ENCODE results near the gene P3R3URF. TPM values are rescaled to one million over a fixed set of nuclear protein-coding genes. Genes with fewer than 3 reads are reported as not detected.
"Not testable (repeated sequence)": the region's sequence is repeated elsewhere in the genome, so short reads cannot be mapped to it uniquely, and the experiment has no call there.

The P3R3URF gene
- polyA plus RNA-seq (2013, experiment 1 of 2) = not detected
- polyA plus RNA-seq (2013, experiment 2 of 2) = not detected

DNA sequence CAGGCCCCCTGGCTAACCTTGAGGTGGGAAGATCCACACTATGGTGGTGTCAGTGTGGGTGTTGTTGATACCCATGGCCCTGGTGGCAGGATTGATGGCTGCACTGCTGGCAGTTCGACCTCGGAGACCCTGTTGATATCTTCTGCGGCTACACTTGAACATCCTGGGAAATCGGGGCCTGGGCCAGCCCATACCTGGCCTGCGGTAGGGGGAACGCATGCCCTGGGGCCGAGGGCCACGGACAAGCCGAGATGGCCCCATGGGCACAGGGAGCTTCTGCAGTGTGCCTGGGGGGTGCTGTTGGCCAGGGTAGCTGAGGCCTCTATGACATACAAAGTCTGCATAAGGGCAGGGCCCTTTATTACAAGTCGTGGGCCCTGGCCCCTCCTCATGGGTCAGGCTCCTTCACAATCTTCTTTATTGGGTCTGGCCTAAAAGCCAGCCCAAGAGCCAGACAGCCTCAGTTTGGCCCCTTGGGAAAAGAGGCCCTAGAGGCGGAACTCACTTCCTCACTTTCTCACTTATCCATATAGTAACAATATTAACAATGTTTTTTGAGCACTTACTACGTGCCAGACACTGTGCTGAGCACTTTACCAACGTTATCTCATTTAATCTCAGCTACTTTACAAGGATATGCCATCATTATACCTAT lies at the start of gene P3R3URF:
TSS of gene P3R3URF (minus strand) at position 278 of the 655 bp plus-strand sequence. CDS start at position 261, 17 bp downstream.
- H3K4me3 ChIP-seq (ENCODE audit: low read length) = no peak within 1 kb of the TSS
- no peaks in the 10 kb centered on the region; the same call in 1 of the 2 replicates for H3K27me3 ChIP-seq (ENCODE audit: insufficient read depth, low read length)
- H3K9me3 ChIP-seq (ENCODE audit: insufficient read depth, low read depth, low read length) = no peaks in the 10 kb centered on the region
- no peaks in the 10 kb centered on the region for H3K36me3 ChIP-seq (ENCODE audit: insufficient read depth, low read length)
- H3K9ac ChIP-seq (ENCODE audit: low read depth, low read length) = no peak within 1 kb of the TSS
- H3K4me1 ChIP-seq (ENCODE audit: insufficient read depth, low read length) = peaks cover 21% of the 10 kb centered on the region
- WGBS = 88% methylated on average over 13 of the region's 13 CpGs
- H3K27ac ChIP-seq (ENCODE audit: low read depth, low read length) = no peak within 1 kb of the TSS

DNA sequence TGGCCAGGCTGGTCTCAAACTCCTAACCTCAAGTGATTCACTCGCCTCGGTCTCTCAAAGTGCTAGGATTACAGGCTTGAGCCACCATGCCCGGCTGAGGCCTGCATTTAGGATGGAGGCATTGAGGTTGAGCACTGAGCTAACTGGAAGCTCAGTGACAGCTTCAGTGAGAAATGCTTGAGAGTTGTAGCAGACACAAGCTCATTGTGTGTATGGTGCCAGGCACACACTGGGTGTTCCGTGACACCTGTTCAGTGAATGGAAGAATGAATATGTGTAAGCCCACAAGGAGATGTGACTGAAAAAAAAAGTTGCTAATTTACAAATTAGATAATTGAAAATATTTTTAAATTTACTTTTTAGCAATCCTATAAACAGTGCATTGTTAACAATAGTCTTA lies 48.7 kb upstream of the P3R3URF start:
- WGBS = 91% methylated on average over 4 of the region's 4 CpGs
- no peak overlapping the region for H3K9ac ChIP-seq (ENCODE audit: low read depth, low read length)

DNA sequence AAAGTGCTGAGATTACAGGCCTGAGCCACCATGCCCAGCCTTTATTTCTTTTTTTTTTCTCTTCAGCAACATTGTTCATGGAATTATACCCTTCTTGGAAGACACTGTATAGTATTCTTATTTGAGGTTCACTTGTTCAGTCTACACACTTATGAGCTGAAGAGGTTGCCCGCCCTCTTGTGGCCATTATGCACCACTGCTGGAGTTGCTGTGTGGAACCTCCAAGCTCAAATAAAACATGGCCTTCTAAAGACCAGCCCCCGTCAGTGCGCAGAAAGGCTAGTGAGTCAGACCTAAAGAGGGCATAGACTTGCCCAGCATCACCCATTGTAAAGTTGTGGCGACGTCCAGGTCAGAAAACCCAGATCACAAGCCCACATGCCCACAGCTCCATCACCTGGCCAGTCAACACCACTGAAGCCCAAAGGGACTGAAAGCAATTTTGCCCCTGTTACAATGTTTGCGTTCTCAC lies 47.2 kb upstream of the P3R3URF start:
- no peak overlapping the region for H3K4me3 ChIP-seq (ENCODE audit: low read length)
- no peak overlapping the region for H3K9ac ChIP-seq (ENCODE audit: low read depth, low read length)
- 0 out of 2 replicates have a peak overlapping the region, but pooled peaks have one; percentile 9 for H3K27ac ChIP-seq (ENCODE audit: low read depth, low read length)

More for the DNA sequence above, 48.7 kb upstream of the P3R3URF start:
- H3K27ac ChIP-seq (ENCODE audit: low read depth, low read length) = no peak overlapping the region
- H3K9me3 ChIP-seq (ENCODE audit: insufficient read depth, low read depth, low read length) = no peaks in the 10 kb centered on the region
- no peaks in the 10 kb centered on the region for H3K36me3 ChIP-seq (ENCODE audit: insufficient read depth, low read length)
- no peak overlapping the region for H3K4me3 ChIP-seq (ENCODE audit: low read length)
- H3K4me1 ChIP-seq (ENCODE audit: insufficient read depth, low read length) = peaks cover 18% of the 10 kb centered on the region
- H3K27me3 ChIP-seq (ENCODE audit: insufficient read depth, low read length) = no peaks in the 10 kb centered on the region

DNA sequence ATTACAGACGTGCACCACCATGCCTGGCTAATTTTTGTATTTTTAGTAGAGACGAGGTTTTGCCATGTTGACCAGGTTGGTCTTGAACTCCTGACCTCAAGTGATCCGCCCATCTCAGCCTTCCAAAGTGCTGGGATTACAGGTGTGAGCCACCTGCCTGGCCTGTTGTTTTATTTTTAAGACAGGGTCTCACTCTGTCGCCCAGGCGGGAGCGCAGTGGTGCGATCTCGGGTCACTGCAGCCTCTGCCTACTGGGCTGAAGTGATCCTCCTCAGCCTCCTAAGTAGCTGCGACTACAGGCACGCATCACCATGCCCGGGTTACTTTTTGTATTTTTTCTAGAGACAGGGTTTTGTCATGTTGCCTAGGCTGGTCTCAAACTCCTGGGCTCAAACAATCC lies 46.8 kb upstream of the P3R3URF start:
- not testable (repeated sequence) for H3K9me3 ChIP-seq (ENCODE audit: insufficient read depth, low read depth, low read length); H3K27ac ChIP-seq (ENCODE audit: low read depth, low read length); H3K4me3 ChIP-seq (ENCODE audit: low read length); H3K27me3 ChIP-seq (ENCODE audit: insufficient read depth, low read length); H3K9ac ChIP-seq (ENCODE audit: low read depth, low read length); H3K36me3 ChIP-seq (ENCODE audit: insufficient read depth, low read length)
- peaks cover 18% of the 10 kb centered on the region for H3K4me1 ChIP-seq (ENCODE audit: insufficient read depth, low read length)
- 86% methylated on average over 11 of the region's 11 CpGs for WGBS

More for the DNA sequence above, 47.2 kb upstream of the P3R3URF start:
- peaks cover 18% of the 10 kb centered on the region for H3K4me1 ChIP-seq (ENCODE audit: insufficient read depth, low read length)
- no peaks in the 10 kb centered on the region for H3K9me3 ChIP-seq (ENCODE audit: insufficient read depth, low read depth, low read length)
- no peaks in the 10 kb centered on the region for H3K27me3 ChIP-seq (ENCODE audit: insufficient read depth, low read length)
- no peaks in the 10 kb centered on the region for H3K36me3 ChIP-seq (ENCODE audit: insufficient read depth, low read length)
- 19% methylated on average over 6 of the region's 6 CpGs for WGBS

GRCh38 chr1:46221749-46222148 lies 45.5 kb upstream of the P3R3URF start:
- Histone ChIP-seq H3K4me1 (ENCODE audit: insufficient read depth, low read length) (peaks cover 18% of the 10 kb centered on the region), H3K9ac (ENCODE audit: low read depth, low read length) (no peak overlapping the region), H3K27me3 (ENCODE audit: insufficient read depth, low read length) (no peaks in the 10 kb centered on the region), H3K9me3 (ENCODE audit: insufficient read depth, low read depth, low read length) (no peaks in the 10 kb centered on the region), H3K27ac (ENCODE audit: low read depth, low read length) (peak overlapping the region; percentile 11; the same call in 1 of the 2 replicates), H3K4me3 (ENCODE audit: low read length) (no peak overlapping the region; the same call in 1 of the 2 replicates), H3K36me3 (ENCODE audit: insufficient read depth, low read length) (no peaks in the 10 kb centered on the region)
- whole genome bisulfite sequencing = 11% methylated on average over 4 of the region's 4 CpGs

DNA sequence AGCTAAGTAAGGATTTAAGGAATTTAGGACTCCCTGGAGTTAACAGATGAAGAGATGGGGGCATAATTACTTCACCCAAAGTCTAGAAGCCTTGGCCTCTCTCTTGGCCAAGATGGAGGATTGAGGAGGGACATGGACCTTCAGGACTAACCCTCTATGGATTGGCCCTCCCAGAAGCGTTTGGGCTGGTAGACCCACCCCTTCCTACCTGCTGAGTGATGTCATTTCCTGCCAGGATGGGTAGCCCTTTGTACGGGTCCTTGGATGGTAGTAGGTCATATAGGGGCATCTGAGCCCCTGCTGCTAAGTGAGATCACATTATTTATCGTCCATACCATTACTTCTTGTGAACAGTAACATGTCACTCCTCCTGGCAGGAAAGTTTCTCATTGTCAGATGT lies 44.5 kb upstream of the P3R3URF start:
- no peaks in the 10 kb centered on the region for H3K9me3 ChIP-seq (ENCODE audit: insufficient read depth, low read depth, low read length)
- WGBS = 100% methylated on average over 3 of the region's 3 CpGs
- H3K4me3 ChIP-seq (ENCODE audit: low read length) = no peak overlapping the region
- H3K27me3 ChIP-seq (ENCODE audit: insufficient read depth, low read length) = no peaks in the 10 kb centered on the region
- peaks cover 18% of the 10 kb centered on the region for H3K4me1 ChIP-seq (ENCODE audit: insufficient read depth, low read length)
- no peaks in the 10 kb centered on the region for H3K36me3 ChIP-seq (ENCODE audit: insufficient read depth, low read length)
- H3K27ac ChIP-seq (ENCODE audit: low read depth, low read length) = no peak overlapping the region
- no peak overlapping the region for H3K9ac ChIP-seq (ENCODE audit: low read depth, low read length)

GRCh38 chr1:46219551-46220520 lies 43.5 kb upstream of the P3R3URF start:
- WGBS = 94% methylated on average over 18 of the region's 18 CpGs
- Histone ChIP-seq H3K4me1 (ENCODE audit: insufficient read depth, low read length) (peaks cover 18% of the 10 kb centered on the region), H3K4me3 (ENCODE audit: low read length) (no peak overlapping the region), H3K9me3 (ENCODE audit: insufficient read depth, low read depth, low read length) (no peaks in the 10 kb centered on the region), H3K36me3 (ENCODE audit: insufficient read depth, low read length) (no peaks in the 10 kb centered on the region), H3K9ac (ENCODE audit: low read depth, low read length) (no peak overlapping the region), H3K27ac (ENCODE audit: low read depth, low read length) (no peak overlapping the region), H3K27me3 (ENCODE audit: insufficient read depth, low read length) (no peaks in the 10 kb centered on the region)

DNA sequence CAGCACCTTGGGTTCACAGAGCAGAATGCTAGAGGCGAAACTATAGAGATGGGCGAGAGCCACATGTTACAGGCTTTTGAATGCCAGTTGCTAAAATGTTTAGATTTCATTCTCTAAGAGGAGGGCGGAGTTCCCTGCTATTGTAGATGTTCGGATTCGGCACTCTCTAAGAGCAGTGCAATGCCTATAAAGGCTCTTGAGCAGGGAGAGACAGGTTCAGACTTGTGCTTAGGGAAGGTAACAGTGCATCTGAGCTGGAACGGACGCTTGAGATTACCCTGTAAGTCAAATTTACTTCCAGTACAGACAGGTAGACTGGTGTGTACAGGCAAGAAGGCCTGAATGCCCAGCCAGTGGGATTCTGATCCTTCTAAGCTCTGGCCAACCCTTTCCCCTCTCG lies 42.2 kb upstream of the P3R3URF start:
- no peaks in the 10 kb centered on the region for H3K27me3 ChIP-seq (ENCODE audit: insufficient read depth, low read length)
- peaks cover 12% of the 10 kb centered on the region for H3K4me1 ChIP-seq (ENCODE audit: insufficient read depth, low read length)
- 97% methylated on average over 8 of the region's 8 CpGs for WGBS
- H3K9ac ChIP-seq (ENCODE audit: low read depth, low read length) = no peak overlapping the region
- H3K27ac ChIP-seq (ENCODE audit: low read depth, low read length) = no peak overlapping the region
- no peak overlapping the region for H3K4me3 ChIP-seq (ENCODE audit: low read length)
- no peaks in the 10 kb centered on the region for H3K9me3 ChIP-seq (ENCODE audit: insufficient read depth, low read depth, low read length)
- H3K36me3 ChIP-seq (ENCODE audit: insufficient read depth, low read length) = no peaks in the 10 kb centered on the region

GRCh38 chr1:46215504-46215903 lies 39.2 kb upstream of the P3R3URF start:
- no peaks in the 10 kb centered on the region for H3K9me3 ChIP-seq (ENCODE audit: insufficient read depth, low read depth, low read length)
- no peaks in the 10 kb centered on the region for H3K27me3 ChIP-seq (ENCODE audit: insufficient read depth, low read length)
- H3K27ac ChIP-seq (ENCODE audit: low read depth, low read length) = no peak overlapping the region
- no peak overlapping the region for H3K9ac ChIP-seq (ENCODE audit: low read depth, low read length)
- H3K4me3 ChIP-seq (ENCODE audit: low read length) = no peak overlapping the region
- H3K4me1 ChIP-seq (ENCODE audit: insufficient read depth, low read length) = no peaks in the 10 kb centered on the region
- H3K36me3 ChIP-seq (ENCODE audit: insufficient read depth, low read length) = no peaks in the 10 kb centered on the region

DNA sequence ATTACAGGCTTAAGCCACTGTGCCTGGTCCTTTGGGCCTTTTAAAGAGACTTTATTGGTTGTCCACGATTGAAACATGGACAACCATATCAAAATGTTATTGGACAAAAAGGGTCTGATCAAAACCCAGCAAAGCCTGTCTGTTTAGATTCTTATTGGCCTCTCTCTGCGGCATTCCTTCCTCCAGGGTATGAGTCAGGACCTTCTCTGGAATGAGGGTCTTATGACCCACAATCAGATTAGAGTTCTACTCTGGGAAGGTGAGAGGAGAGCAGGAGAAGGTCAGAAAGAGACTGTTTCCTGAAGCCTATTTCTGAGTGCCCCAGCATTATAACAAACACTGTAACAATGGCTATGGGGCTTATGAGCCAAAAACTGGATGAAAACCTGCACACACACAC lies 34.8 kb upstream of the P3R3URF start:
- Histone ChIP-seq H3K4me1 (ENCODE audit: insufficient read depth, low read length) (no peaks in the 10 kb centered on the region), H3K36me3 (ENCODE audit: insufficient read depth, low read length) (no peaks in the 10 kb centered on the region), H3K9ac (ENCODE audit: low read depth, low read length) (no peak overlapping the region), H3K27me3 (ENCODE audit: insufficient read depth, low read length) (no peaks in the 10 kb centered on the region), H3K27ac (ENCODE audit: low read depth, low read length) (no peak overlapping the region), H3K9me3 (ENCODE audit: insufficient read depth, low read depth, low read length) (no peaks in the 10 kb centered on the region), H3K4me3 (ENCODE audit: low read length) (no peak overlapping the region)
- 95% methylated on average over 2 of the region's 2 CpGs for WGBS

DNA sequence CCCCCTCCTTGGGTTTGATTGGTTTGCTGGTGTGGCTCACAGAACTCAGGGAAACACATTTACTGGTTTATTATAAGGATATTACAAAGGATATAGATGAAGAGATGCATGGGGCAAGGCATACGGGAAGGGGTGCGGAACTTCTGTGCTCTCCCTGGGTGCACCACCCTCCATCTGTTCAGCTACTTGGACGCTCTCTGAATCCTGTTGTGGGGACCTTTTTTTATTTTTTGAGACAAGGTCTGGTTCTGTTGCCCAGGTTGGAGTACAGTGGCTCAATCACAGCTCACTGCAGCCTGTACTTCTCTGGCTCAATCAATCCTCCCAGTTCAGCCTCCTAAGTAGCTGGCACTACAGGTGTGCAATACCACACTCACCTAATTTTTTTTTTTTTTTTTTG lies 34.3 kb upstream of the P3R3URF start:
- Histone ChIP-seq H3K9ac (ENCODE audit: low read depth, low read length) (no peak overlapping the region), H3K36me3 (ENCODE audit: insufficient read depth, low read length) (no peaks in the 10 kb centered on the region), H3K4me1 (ENCODE audit: insufficient read depth, low read length) (no peaks in the 10 kb centered on the region), H3K4me3 (ENCODE audit: low read length) (no peak overlapping the region), H3K9me3 (ENCODE audit: insufficient read depth, low read depth, low read length) (no peaks in the 10 kb centered on the region), H3K27me3 (ENCODE audit: insufficient read depth, low read length) (no peaks in the 10 kb centered on the region), H3K27ac (ENCODE audit: low read depth, low read length) (no peak overlapping the region)
- 93% methylated on average over 3 of the region's 3 CpGs for WGBS

Data from HUES64 (cell line).